Stimulated activated CD8-positive, alpha-beta memory T cell treated with anti-CD3 and anti-CD28 coated beads, Interleukin-7, amount 100 ng/mL, for 1 hour (primary cell): ENCODE measurements around the gene ELOVL5.

ENCODE experiments used
- DNase-seq, 2 donors: peaks; one replicate each; pipeline ENCODE4 v3.0.0-alpha.2; 2020; ENCODE audit warnings: low read depth in 2 of 2

ELOVL5 gene

DNA sequence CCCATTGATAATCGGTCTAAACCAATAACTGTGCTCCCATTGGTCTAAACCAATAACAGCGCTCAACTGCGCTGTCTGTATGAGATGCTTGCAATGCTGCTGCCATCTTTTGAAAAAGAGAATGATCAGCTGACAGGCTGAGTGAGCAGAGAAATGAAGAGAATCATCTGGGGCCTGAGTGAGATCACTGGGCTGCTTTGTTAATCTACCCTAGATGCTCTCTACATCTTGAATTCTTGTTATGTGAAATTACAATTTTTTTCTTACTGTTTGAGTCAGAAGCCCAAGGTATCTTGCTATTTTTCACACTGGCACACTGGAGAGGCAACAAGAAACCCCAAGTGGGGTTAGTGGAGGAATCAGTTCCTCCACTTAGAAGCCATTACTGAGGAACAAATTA lies 108.6 kb downstream of the ELOVL5 start:
- no peak for DNase-seq

- DNase-seq, result no peak
Measured at GRCh38 chr6:53239526-53239925, 109.2 kb downstream of the ELOVL5 start.

DNA sequence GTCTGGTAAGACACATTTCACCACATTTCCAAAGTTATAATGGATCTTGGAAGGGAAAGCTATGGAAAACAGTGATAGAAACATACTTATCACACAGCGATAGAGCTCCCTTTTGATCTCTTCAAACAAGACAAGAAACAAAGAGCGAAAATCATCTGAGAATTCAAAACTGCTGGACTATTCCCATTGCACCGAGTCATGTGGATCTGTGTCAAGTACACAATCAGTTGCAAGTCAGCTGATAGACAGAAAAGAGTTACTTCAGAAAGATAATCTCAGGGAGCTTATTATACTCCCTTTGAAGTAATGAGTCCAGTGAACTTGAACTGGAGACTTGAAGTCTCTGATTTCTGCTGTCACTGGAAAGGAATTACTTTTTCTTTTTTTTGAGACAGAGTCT lies 110.4 kb downstream of the ELOVL5 start:
- no peak for DNase-seq

DNA sequence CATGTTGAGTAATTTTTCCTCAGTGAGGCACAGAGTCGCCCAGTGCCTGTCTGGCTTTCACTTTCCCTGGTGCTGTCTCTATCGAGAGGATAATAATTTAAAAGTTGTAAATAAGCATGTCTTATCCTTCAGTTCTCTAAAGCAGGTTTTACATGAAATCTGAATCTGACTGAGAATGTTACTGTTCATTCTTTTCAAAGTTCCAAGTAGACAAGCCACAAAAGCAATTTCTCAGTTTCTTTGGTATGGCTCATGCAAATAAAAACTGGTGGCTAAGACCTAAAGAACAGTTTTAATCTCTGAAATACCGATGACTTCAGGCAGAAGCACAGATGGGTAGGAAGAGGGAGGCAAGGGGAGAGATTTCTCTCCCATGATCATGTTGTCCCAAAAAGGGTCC lies 112.5 kb downstream of the ELOVL5 start:
- DNase-seq, result no peak

- no peak for DNase-seq
Measured at GRCh38 chr6:53235508-53235907, 113.2 kb downstream of the ELOVL5 start.

DNA sequence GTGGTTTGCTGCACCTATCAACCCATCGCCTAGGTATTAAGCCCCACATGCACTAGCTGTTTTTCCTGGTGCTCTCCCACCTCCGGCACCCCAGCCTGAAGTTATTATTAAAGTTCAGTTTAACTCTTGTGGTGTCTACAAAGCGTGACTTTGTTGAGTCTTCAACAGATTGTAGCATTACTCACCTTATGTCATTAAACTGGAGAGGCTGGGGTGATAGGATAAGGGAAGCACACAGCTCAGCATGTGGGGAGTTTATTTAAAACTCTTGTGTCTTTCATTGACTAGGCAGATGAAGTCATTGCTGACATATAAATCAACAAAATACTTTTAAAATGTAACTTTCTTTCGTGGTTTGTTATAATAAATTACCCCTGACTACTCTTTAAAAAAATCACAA lies 115.4 kb downstream of the ELOVL5 start:
- DNase-seq, result no peak

DNA sequence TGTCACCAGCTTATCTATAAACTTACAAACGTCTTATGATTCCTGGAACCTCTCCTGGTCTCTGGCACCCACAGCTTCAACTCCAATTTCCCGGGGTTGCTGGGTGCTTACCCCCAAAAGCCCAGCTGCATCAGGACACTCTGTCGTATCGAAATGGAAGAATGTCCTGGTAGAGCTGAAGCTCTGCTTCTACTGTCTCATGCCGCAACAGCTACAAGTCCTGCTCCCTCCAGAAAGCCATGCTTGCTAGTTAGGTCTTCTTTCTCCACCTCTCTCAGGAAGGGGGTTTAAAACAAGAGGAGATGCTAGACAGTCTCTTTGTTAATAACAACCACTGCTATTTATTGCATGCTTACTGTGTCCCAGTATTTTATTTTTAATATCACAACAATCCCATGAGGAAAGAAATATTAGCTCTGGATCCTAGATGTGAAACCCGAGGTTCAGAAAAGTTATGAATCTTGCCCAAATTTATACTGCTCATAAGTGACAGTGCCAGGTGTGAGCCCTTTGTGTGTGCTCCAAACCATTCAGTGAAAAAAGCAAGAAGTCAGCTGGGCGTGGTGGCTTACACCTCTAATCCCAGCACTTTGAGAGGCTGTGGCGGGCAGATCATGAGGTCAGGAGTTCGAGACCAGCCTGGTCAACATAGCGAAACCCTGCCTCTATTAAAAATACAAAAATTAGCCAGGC lies 117.8 kb downstream of the ELOVL5 start:
- no peak for DNase-seq

DNA sequence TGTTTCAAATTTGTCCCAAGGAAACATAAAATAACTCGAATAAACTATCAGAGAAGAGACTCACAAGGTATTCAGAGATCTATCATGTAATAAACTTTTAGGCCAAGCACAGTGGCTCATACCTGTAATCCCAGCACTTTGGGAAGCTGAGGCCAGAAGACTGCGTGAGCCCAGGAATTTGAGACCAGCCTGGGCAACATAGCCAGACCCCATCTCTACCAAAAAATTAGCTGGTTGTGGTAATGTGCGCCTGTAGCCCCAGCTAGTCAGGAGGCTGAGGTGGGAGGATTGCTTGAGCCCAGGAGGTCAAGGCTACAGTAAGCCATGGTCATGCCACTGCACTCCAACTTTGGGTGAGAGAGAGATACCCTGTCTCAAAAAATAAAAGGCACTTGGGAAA lies 120.9 kb downstream of the ELOVL5 start:
- DNase-seq, result no peak

- DNase-seq, result no peak
Measured at GRCh38 chr6:53220605-53221004, 128.1 kb downstream of the ELOVL5 start.
